Fibroblast of skin of right quadriceps (primary cell): Measurements from ENCODE around the gene MAS1L.

ENCODE experiments used
- DNase-seq: peaks from one replicate; pipeline ENCODE4 v3.0.0-alpha.2; 2013

The MAS1L gene

DNA sequence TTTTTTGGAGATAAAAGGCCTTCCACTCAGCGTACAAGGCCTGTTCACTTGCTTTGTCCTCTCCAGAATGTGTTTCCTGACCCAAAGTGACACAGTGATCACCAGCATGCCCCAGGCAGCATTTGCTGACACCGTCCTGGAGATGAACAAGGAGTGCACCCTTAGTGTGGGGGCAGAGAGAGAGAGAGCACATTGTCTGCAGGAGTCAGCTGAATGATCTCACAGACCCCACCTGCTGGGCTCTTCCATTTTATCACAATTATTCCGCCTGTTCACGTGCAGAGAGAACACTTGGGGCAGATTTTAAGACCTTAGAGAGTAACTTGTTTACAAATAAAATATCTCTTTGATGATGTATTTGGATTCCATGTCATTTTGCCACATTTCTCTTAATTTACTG lies 22.4 kb upstream of the MAS1L start:
- no peak for DNase-seq

DNA sequence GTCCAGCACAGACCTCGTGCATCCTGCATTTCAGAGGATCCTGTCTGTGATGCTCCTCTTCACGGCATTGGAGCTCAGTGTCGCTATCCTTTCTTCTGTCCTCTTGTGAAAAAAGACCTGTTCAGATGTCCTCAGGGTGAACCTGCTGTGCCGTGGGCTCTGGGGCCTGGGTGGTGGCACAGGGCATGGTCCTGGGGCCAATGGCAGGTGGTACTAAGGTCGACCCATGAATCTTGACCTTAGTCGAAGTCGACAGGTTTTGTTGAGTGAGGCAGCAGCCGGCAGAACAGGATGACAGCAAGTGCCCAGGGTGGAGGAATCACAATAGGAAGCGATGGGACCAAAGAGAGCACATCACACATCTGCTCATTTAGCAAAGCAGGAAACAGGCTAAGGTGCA lies 22.0 kb upstream of the MAS1L start:
- no peak for DNase-seq

DNA sequence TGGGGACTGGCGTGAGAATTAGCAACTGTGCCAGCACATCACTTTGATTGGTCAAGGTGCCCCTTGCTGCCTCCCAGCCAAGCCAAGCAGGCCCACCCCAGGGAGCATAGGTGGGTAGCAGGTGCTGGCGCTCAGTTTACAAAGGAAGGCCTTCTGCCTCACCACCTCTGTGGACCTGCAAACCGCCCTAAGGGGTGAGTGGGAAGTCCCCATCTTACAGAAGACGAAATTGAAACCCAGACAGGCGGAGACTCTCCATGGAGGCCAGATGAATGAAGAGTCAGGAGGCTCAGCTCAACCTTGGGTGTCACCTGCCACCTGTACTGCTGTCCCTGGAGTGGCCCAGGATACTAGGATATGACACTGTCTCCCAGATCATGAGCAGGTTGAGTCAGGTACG lies 21.5 kb upstream of the MAS1L start:
- DNase-seq: no peak

DNA sequence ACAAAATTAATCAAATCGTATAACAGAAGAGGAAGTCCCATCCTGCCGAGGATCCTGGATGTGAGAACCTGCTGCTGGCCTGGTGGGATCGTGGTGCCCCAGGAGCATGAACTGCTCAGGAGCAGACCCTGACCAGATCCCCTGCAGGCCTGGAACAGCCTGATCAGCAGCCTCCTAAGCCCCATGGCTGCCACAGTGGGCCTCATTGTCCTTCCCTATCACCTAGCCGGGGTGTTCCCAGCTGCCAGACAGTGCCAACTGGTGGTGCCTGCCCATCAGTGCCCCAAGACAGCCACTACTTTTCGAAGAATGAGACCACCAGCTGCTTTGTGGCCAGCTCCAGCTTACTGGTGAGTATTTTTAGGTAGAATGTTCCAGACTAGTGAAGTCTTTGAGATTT lies 19.6 kb upstream of the MAS1L start:
- DNase-seq: no peak

DNA sequence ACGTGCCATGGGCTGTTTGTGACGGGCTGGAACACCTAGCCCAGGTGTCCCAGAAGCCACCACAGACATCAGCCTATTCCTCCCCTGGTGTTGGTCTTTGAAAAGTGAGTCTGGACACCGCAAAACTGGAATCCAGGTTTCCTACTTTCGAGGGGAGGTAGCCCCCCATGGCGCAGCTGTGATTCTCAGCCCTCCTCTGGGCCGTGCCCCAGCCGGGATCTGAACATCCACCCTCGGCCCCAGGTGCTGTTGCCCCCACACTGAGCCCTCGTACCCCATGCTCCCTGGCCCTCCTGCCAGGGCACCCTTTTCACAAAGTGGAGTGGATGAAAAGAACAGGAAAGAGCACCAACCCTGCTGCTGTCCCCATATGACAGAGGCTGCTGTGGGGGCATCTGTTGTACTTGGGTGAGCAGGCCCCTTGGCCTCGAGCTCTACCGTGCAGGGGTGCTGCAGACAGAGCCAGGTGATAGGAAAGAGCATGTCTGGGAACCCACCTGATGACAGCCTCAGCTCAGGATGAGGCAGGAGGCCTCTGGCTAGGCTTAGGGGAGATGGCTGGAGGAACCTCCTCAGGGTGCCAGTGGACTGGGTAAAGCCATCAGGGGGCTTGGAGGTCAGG lies 18.8 kb upstream of the MAS1L start:
- DNase-seq: no peak

DNA sequence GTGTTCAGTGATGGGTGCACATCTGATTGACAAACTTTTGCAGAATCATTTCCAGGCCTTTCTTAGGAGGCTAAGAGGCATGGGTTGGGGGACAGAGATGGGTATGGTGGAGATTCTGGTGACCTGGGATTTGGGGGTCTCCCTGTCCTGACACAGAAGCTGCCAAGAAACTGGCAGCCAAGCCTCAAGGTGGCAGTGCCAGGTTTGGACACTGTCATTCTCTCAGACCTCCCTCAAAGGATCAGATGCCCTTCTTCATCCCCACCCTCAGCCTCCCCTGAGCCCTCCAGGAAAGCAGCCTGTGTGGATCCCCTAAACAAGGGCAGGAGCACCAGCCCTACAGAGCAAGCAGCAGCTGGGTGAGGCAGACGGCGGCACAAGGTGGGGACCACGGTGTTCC lies 18.1 kb upstream of the MAS1L start:
- DNase-seq: no peak

DNA sequence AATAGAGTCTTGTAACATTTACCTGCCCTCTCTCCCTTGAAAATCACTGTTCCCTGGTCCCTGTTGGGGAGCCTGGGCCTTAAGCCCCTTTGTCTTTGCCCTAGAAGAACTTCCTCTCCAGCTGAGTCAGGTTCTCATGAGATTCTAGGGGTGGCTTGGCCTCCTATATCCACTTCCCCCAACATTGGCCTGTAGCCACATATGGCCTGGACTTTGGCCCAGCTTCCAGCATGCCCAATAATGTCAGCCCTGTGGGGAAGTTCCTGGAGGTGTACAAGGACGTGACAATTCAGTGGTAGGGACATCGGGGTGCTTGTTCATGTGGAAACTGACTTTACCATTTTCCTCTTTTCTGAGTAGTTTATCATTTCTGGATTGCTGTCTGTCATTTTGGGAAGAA lies 17.2 kb upstream of the MAS1L start:
- DNase-seq: no peak

DNA sequence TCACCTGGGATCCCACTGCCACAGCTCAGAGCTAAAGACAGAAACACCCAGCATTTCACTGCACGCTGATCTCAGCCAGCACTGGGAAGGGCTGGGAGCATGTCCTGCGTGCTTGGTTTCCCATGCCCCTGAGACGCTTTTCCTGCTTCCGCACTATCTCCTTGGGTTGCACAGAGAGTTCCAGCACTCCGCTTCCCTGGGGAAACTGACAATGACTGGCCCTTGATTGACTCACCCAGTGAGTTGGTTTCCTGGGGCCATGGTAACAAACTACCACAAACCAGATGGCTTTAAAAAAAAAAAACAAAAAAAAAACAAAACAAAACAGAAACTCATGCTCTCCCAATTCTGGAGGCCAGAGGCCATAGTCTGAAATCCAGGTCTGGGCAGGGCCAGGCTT lies 14.8 kb upstream of the MAS1L start:
- no peak for DNase-seq

DNA sequence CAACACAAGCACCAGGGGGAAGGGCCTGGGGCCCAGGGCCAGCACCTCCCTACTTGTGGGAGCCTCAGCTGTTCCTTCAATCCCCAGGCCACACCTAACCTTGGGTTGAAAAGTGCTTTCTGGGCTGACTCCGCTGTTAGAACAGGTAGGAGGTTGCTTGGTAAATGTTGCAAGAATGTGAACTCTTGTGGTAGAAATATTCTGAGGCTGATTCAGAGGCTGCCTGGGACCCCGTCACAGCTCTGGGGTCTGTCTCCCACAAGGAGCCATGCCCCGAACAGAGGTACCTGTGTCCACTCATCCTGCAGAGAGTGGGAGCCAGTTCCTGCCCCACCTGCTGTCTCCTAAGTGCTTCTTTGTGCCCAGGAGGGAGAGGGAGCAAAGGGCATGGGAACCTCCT lies 14.4 kb upstream of the MAS1L start:
- DNase-seq: no peak

DNA sequence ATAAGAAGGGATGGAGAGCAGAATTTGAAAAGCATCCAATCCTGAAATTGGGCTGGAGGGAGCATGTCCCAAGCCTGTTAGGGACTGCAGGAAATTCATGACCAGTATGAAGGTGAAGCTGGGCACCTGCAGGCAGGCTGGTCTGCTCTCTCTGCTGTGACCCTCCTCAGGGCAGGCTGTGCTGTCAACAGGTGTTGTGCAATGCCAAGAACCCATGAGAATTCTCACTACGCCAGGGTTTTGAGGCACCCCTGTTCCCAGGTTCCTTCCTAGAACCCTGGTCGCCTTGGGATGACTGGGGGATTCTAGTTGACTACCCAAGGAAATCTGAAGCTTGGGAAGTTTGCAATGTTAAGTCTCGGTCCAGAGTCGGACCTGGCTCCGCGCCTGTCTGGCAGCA lies 13.3 kb upstream of the MAS1L start:
- no peak for DNase-seq

DNA sequence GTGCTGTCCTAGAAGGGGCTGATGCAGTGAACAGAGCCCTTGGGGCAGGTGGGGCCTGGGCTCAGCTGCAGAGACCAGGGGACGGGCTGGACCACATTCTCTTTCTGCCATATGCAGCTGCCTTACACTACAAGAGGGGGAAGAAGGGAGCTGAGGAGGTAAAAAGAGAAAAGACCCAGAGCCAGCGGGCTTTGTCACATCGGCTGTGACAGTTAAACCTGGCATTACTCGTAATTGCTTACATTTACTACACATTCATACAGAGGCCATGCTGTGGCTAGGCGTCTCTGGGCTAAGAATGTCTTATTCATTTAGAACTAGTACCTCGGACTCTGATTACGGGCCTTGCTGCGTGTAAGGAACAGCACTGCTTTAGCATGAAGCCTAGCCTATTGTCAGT lies 12.8 kb upstream of the MAS1L start:
- no peak for DNase-seq

DNA sequence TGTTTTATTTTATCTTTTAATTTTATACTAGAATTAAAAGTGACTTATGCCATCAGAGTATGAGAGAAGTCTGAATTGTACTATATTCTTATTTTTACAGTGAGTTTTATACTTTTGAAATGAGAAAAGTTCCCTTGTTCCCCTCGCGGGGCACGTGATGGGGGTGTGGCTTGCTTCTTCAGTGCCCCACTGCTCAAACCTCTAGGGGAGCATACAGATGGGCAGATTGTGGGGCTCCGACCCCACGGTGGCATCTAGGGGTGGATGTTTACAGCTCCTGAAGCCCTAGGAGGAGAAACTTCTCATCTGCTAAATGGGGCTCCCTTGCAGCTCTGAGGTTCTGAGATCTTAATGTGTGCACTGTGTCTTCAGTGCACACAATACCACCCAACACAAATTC lies 11.9 kb upstream of the MAS1L start:
- DNase-seq: no peak

DNA sequence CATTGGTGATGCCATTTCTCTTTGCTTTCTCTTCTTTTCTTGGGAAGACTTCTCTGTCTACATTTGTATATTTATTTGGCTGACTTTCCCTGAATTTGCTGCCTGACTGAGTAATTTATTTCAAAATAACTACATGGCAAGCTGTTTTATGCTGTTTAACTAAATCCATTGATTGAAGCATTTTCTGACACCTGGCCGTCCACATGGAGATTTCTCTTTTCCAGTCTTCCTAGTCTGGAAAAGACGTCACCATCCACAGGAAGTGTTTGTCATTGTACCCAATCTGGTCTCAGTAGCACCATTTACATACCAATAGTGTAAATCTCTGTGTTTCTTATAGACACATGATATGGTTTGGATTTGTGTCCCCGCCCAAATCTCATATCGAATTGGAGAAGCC lies 9.2 kb upstream of the MAS1L start:
- DNase-seq: no peak

DNA sequence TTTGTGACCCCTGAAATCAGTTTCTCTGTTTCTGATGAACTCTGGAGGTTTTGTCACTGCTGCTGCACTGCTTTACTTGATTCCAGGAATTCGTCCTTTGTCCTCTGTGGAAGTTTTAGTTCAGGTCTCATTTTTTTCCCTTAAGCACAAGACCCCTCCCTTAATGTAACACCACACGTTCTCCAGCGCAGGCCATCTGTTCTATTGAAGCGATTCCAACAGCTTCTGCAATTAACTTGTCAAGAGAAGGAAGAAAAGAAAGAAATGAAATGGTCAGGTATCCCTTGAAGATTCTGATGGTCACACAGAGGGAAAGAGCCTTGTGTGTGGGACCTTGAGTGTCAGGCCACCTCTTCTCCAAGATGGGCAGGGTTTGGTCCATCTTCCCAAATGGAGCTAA lies 7.8 kb upstream of the MAS1L start:
- DNase-seq: no peak

DNA sequence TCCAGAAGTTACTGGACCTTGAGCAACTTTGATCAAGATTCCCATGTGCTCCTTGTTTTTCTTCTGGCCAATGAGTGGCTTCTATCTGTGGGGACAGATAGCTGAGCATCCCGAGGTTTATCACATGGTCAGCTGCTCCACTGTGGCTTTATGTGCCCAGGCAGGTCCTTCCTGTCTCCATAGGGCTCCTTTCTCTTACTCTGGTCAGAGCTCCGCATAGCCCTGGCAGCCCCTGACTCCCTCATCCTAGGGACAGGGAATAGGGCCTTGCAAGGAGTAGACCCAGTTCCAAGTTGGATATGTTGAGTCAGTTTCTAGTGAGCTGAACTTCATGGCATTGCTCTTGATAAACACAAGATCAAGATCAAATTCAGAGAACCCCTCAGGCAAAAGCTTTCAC lies 6.4 kb upstream of the MAS1L start:
- no peak for DNase-seq

DNA sequence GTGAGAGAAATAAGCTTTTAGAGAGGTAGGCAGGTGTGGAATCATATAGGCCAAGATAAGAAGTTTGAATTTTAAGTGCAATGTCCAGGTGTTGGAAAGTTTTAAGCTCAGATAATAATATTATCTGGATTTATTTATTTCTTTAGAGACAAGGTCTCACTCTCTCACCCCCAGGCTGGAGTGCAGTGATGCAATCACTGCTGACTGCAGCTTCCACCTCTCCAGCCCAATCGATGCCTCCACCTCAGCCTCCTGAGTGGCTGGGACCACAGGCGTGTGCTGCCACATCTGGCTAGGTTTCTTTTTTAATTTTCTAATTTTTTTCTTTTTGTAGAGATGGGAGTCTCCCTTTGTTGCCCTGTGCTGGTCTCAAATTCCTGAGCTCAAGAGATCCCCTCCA lies 5.5 kb upstream of the MAS1L start:
- DNase-seq: no peak

DNA sequence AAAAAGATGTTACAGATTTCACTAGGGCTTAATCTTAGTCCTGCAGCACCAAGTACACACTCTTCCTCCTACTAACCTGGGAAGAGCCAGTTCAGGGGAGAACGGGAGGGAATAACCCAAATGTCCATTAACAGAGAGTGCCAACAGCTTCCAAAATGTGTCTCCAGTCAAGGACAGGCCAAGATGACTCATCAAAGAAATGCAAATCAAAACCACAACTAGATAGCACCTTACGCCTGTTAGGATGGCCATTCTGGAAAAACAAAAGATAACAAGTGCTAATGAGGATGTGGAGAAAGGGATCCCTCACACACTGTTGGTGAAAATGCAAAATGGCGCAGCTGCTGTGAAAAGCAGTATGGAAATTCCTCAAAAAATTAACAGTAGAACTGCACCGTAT lies 3.8 kb upstream of the MAS1L start:
- DNase-seq: no peak

DNA sequence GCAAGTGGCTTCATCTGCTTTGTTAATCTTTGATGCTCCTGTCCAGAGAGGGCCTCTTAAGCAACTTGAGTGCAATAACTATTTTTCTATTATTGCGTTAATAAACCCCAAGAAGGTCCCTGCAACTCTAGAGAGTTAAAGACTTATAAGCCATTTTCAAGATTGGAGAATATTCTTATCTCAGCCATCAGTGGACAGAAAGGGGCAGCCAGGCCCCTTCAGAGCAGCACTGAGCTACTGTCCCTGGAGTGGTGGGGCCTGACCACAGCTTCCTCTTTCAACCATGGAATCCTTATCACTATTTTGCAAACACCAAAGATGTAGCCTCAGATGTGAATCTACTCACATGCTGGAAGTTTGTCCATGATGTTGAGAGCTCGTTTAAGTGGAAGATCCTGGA lies 2.8 kb upstream of the MAS1L start:
- DNase-seq: no peak

DNA sequence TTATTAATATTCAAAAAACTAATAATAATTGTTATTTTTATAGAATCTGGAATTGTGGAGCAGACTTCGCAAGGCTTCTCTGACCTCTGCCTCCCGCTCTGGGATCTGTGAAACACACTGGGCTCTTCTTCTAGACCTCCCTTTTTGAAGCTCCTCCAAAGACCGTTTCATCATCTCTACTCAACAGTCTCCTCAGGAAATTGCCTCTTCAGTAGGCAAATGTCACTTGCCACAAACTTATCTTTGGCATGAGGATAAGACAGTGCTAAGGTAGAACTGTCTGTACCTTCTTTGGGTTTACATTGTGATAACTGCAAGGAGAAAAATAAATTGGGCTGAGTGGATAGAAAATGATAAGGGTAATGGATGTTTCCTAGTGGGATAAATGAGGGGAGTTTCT lies 2.3 kb upstream of the MAS1L start:
- no peak for DNase-seq

DNA sequence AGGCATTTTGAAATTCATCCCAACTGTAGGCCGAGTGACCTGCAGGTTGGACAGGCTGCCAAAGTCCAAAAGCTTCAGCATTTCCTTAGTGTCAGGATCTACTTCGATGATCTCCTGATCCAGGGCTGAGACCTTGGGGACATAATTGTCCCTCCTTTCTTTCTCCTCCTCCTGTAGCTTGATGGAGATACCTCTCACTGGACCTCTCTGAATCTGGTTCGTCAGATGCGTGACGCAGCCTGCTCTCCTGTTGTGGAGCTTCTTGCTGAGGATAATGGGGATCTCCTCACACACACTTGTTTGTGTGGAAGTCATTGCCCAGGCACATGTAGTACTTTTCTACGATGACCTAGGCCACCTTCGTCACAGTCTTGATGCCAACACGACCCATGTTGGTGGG lies 1.5 kb upstream of the MAS1L start:
- DNase-seq: no peak

DNA sequence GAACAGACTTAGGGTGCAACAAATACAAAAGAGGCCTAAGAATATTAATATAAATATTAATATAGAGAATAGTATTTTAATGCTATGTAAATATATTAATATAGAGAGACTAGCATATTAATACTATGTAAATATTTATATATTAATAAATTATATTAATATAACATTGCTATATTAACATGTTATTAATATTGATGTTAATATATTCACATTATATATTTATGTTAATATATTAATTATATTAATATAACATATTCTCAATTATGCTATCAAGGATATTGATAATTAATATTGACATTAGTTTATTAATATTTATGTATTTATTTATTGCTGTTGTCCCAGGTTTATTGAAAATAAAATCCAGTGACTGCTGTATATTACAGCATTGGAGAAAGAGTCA lies 1.1 kb upstream of the MAS1L start:
- no peak for DNase-seq

DNA sequence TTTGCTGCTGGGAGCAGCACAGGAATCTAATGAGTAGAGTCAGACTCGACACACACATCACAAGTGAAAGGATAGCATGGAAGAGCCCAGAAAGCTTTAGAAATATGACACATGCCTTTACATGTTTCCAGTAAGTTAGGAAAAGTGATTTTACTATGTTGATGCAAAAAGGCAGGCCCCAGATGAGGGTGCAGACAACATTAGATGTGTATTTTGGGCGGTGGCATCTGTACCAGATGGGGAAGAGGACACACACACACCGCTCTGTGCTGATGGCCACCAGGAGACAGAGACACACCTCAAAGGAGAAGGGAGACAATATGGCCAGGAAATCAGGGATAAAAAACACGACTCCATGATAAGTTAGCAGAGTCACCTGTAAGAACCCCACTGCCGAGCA lies 625 bp downstream of the MAS1L start:
- DNase-seq: no peak

DNA sequence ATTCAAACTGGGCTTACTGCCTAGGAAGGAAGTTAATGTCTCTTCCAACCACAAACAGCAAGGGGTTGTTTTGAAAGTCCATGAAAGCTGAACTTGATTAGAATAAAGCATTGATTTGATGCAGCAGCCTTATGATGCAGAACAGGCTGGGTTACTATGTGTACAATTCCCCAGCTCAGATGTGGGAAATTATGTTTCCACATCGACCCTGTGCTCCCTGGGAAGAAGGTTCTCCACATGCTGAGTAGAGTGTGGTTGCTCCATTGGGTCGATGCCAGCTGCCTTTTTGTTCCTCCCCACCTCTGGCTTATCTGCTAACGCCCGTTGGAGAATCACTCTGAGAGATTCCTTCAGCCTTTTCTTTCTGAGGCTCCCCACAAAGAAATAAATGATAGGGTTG lies 1.2 kb downstream of the MAS1L start:
- DNase-seq: no peak

DNA sequence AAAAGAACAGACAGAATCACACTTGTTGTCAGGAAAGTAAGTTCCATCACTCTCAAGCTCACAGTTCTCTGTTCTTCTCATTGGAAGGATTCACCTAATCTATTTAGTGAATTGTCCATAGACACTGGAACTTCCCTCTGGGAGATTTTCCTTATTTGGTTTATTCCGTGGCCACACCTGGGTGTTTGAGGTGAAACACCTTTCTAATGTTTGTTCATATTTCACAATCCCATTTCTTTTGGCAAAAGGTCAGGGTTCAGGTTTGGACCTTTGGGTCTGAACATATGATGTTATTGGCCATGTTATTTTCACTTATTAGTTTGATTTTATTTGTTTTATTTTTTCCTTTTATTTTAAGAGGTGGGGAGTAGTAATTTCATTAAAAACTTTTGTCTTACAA lies 4.0 kb downstream of the MAS1L start:
- no peak for DNase-seq

DNA sequence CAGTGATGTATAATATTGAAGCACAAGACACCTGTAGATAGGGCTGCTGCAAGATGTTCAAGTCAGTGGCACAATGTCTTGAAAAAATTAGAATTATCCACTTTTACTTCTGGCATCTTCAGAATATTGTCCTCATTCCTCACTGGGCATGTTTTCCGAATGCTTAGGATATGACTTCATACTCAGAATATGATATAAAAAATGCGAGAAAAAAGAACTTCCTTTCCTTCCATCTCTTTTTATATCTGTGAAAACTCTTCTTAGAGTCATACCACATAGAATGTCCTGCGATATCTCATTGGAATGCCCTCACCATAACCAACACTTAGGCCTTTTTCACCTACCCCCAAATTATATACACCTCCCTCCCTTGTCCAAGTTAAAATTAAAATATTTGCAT lies 4.6 kb downstream of the MAS1L start:
- no peak for DNase-seq

DNA sequence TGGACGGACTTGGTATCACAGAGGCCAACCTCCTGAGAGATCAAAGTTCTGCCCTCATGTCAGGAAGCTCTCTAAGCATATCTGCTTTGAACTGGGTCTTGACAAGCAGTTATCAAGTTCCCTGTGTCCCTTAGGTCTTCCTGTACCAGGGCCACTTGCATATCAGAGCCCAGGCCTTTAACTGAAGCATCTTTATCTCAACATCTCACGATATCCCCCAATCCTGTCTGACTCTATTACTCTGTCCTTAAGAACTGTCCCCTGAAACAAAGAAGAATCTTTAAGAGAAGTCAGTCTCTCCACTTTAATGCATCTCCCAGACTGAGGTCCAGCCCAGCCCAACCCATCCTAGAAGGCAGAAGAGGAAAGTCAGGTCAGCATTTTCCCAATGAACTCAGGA lies 8.2 kb downstream of the MAS1L start:
- no peak for DNase-seq
